Stimulated activated naive CD8-positive, alpha-beta T cell treated with anti-CD3 and anti-CD28 coated beads, Interleukin-15, Interleukin-2, amounts not matched to agents 100 ng/mL and 50 ng/mL, for 24 hours (primary cell): ENCODE measurements around the gene ZFX.

Experiments
- H3K27ac Mint-ChIP-seq: one replicate; pipeline ENCODE4 v1.8.0; 2021; ENCODE audit warnings: mild to moderate bottlenecking, mixed read lengths
- H3K27me3 Mint-ChIP-seq: one replicate; pipeline ENCODE4 v1.8.0; 2021; ENCODE audit warnings: mixed read lengths
- H3K36me3 Mint-ChIP-seq: one replicate; pipeline ENCODE4 v1.8.0; 2021; ENCODE audit warnings: low read depth, mixed read lengths
- H3K4me1 Mint-ChIP-seq: one replicate; pipeline ENCODE4 v1.8.0; 2021; ENCODE audit warnings: low read depth, mixed read lengths
- H3K4me3 Mint-ChIP-seq: one replicate; pipeline ENCODE4 v1.8.0; 2021; ENCODE audit warnings: mild to moderate bottlenecking, mixed read lengths
- H3K9me3 Mint-ChIP-seq: one replicate; pipeline ENCODE4 v1.8.0; 2021; ENCODE audit warnings: mixed read lengths

The ZFX gene

GRCh38 chrX:24259544-24260240 is 110.2 kb downstream of the ZFX start:
- H3K4me1 Mint-ChIP-seq: peaks cover 14% of the 10 kb centered on the region
- H3K27ac Mint-ChIP-seq: no peak overlapping the region
- H3K36me3 Mint-ChIP-seq: no peaks in the 10 kb centered on the region

GRCh38 chrX:24260842-24261550 is 111.5 kb downstream of the ZFX start:
- Mint-ChIP-seq H3K4me1 (peaks cover 14% of the 10 kb centered on the region), H3K27me3 (peaks cover 7% of the 10 kb centered on the region), H3K9me3 (no peaks in the 10 kb centered on the region), H3K36me3 (no peaks in the 10 kb centered on the region), H3K27ac (peak overlapping the region; percentile 72), H3K4me3 (peak overlapping the region; percentile 24)

More at GRCh38 chrX:24259544-24260240, 110.2 kb downstream of the ZFX start:
- peaks cover 7% of the 10 kb centered on the region for H3K27me3 Mint-ChIP-seq
- no peak overlapping the region for H3K4me3 Mint-ChIP-seq
- no peaks in the 10 kb centered on the region for H3K9me3 Mint-ChIP-seq

GRCh38 chrX:24262309-24262708 is 112.8 kb downstream of the ZFX start:
- peaks cover 7% of the 10 kb centered on the region for H3K27me3 Mint-ChIP-seq
- H3K4me3 Mint-ChIP-seq: no peak overlapping the region
- H3K4me1 Mint-ChIP-seq: peaks cover 14% of the 10 kb centered on the region
- H3K27ac Mint-ChIP-seq: no peak overlapping the region
- H3K36me3 Mint-ChIP-seq: no peaks in the 10 kb centered on the region
- H3K9me3 Mint-ChIP-seq: no peaks in the 10 kb centered on the region

GRCh38 chrX:24264383-24264782 is 114.9 kb downstream of the ZFX start:
- Mint-ChIP-seq H3K27ac (no peak overlapping the region), H3K4me1 (peaks cover 14% of the 10 kb centered on the region), H3K4me3 (no peak overlapping the region), H3K9me3 (no peaks in the 10 kb centered on the region), H3K27me3 (peaks cover 7% of the 10 kb centered on the region), H3K36me3 (no peaks in the 10 kb centered on the region)
